ENCODE measurements around the gene CNTD1.

DNA sequence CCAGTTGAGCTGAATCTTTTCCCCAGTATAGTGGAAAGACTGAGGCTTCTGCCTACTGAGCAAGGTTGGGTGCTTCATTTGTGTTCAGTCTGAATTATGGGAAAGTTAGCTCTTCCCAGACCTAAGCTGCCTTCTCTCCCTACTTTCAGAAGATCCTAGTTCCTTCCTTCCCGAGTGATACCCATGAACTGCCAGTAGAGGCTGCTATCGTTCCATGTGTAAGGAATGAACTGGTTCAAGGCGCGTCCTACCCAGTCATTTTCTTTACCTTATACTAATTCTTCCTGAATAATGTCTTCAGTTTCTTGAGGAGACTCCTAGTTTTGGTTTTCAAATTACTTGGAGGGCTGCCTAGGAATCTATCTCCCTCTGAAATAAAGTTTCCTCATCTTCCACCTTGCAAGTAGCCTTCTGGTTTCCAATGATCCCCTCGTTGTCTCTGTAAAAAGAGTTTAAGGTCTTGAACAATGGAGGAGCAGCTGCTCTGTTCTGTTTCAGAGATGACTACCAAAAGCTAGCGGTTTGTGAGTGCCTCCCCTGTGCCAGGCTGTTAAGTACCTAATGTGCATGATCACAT, 44.8 kb downstream of the CNTD1 start:
- peak; percentile 81 for TF ChIP-seq CTCF (conservative IDR thresholded peaks at IDR 0.05; ENCODE audit: low read length)
- no peak for TF ChIP-seq EZH2phosphoT487 (IDR thresholded peaks at IDR 0.05; ENCODE audit: borderline replicate concordance)

Measured in Loucy (cell line).